ENCODE results near the gene IGFL1.

- TF ChIP-seq CTCF (IDR thresholded peaks at IDR 0.05) (no peak), POLR2A (IDR thresholded peaks at IDR 0.05) (no peak)
These were observed 4.0 kb upstream of the IGFL1 start for GRCh38 chr19:46225558-46226004.
